Astrocyte of the spinal cord (primary cell): Measurements from ENCODE around the gene TAC4.
"Not testable (repeated sequence)": the region's sequence is repeated elsewhere in the genome, so short reads cannot be mapped to it uniquely, and the experiment has no call there.

ENCODE experiments used
- DNase-seq: peaks from one replicate; pipeline ENCODE4 v3.0.0; 2011; ENCODE audit warnings: low read depth, low spot score
- H3K4me3 ChIP-seq: 2 replicates; pipeline ENCODE4 v1.5.1; 2011; ENCODE audit warnings: low read depth, mild to moderate bottlenecking, low read length, moderate library complexity
- in situ Hi-C: cut with HindIII; loops from 2 replicates; pipeline ENCODE4 v1.10.0; 2017; ENCODE audit warnings: low sequenced_read_pairs
- TF ChIP-seq, protein P1 (sequence below): IDR thresholded peaks from 2 replicates; pipeline ENCODE4 v1.5.1; 2012; ENCODE audit warnings: low read depth, mild to moderate bottlenecking, low read length, inconsistent platforms

The TAC4 gene

DNA sequence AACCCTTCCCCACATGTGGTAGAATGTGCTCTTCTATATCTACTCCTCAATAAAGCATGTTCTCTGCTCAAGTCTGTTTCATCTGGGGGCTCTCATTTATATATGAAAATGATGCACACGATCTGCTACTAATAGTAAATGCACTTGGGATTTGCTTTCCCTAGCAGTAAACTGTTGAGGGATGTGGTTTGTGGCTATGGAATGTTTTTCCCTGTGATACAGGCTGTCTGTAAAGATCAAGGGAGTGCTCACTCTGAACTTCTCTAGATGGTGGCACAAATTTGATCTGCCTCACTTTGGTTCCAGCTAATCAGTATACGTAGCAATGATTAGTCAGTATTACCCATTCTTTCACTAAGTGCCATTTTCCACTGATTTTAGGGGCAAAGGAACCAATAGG, 18.8 kb downstream of the TAC4 start:
- H3K4me3 ChIP-seq, result no peak overlapping the region
- in situ Hi-C loops, result no loop called here
- TF ChIP-seq, protein P1, sequence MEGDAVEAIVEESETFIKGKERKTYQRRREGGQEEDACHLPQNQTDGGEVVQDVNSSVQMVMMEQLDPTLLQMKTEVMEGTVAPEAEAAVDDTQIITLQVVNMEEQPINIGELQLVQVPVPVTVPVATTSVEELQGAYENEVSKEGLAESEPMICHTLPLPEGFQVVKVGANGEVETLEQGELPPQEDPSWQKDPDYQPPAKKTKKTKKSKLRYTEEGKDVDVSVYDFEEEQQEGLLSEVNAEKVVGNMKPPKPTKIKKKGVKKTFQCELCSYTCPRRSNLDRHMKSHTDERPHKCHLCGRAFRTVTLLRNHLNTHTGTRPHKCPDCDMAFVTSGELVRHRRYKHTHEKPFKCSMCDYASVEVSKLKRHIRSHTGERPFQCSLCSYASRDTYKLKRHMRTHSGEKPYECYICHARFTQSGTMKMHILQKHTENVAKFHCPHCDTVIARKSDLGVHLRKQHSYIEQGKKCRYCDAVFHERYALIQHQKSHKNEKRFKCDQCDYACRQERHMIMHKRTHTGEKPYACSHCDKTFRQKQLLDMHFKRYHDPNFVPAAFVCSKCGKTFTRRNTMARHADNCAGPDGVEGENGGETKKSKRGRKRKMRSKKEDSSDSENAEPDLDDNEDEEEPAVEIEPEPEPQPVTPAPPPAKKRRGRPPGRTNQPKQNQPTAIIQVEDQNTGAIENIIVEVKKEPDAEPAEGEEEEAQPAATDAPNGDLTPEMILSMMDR, result no peak
- no peak for DNase-seq

DNA sequence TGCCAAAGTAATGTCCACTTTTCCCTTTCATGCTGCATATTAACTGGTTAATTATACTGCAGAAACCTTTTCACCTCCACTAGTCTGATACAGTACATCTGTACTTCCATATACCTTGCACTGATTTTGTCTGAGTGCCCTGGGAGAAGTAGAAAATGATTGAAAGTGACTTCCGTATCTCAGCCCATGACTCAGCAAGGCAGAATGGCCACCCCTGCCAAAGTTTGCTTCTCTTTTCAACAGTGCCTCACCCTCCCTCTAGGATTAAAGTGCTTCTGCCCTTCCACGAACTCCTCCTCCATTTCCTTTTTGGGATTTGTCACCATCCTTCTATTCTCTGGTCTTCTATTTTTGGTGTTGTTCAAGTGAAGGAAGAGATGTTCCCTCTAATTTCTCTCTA, 19.5 kb downstream of the TAC4 start:
- not testable (repeated sequence) for H3K4me3 ChIP-seq, DNase-seq

DNA sequence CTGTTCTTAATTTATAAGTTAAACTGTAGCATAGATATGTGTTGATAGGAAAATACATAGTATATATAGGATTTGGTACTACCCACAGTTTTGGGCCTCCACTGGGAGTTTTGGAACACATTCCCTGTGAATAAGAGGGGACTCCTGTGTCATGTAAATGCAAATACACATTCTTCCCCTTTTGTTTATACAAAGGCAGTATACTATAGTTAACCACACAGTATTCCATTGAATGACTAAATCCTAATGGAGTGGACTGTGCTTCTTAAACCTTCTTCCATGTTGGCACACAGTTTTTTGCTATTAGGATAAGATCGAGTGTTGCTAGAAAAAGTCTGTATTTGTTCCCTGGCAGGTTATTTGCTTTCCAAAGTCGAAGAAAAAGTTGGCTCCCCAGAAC, 22.2 kb downstream of the TAC4 start:
- in situ Hi-C loops, result no loop called here
- no peak for DNase-seq
- TF ChIP-seq, protein P1, result no peak
- H3K4me3 ChIP-seq, result no peak overlapping the region

More for the DNA sequence above, 19.5 kb downstream of the TAC4 start:
- in situ Hi-C loops, result not testable (repeated sequence)

DNA sequence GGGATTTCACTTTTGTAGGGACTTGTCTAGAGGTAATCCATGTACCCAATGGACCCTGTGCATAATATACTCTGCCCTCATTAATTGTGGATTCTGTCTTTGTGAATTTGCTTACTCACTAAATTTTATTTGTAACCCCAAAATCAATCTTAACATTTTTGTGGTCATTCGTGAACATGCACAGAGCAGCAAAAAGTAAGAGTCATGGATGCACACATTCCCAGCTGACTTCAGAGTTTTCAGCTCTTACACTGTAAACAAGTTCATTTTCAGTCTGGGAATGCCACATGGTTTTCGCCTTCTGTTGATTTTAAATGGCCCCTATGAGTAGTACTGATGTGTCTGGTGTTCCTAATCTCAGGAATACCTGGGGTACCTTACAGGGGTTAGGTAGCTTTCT, 24.3 kb downstream of the TAC4 start:
- TF ChIP-seq, protein P1, result no peak
- DNase-seq, result peak; percentile 30
- in situ Hi-C loops, result no loop called here
- no peak overlapping the region for H3K4me3 ChIP-seq

DNA sequence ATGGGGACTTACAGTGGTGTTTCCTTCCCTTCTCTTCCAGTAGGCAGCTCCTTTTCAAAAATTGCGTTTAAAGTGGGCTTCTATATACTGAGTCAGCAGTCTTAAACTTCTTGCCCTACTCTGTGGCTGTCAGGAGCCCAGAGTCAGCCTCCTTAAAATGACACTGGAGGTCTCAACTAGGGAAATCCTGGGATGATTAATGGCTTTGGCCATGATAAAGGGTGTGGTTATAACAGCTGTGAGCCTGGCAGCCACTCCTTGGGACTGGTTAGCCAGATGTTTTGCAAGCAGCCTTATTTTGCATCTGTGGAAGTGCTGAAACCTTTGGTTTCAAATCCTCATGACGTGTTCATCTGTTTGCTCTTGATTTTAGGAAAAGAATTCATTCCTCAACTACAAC, 25.0 kb downstream of the TAC4 start:
- in situ Hi-C loops, result no loop called here
- no peak for DNase-seq
- no peak overlapping the region for H3K4me3 ChIP-seq
- TF ChIP-seq, protein P1, result no peak

DNA sequence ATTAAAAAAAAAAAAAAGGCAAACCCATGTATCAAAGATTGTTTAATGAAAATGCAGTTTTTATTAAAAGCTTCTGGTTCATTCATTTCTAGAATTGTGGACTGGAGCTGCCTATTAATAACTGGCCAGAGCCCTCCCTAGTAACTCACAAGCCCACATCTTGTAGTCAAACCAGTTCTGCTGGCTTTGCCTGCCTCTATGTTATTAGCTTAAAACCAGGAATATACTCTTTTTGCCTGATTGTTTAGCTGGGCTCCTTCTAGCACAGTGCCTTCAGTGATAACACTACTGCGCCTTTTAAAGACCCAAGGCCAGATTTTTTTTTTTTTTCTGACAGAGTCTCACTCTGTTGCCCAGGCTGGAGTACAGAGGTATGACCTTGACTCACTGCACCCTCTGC, 26.0 kb downstream of the TAC4 start:
- in situ Hi-C loops, result no loop called here
- TF ChIP-seq, protein P1, result no peak
- DNase-seq, result no peak
- no peak overlapping the region for H3K4me3 ChIP-seq

DNA sequence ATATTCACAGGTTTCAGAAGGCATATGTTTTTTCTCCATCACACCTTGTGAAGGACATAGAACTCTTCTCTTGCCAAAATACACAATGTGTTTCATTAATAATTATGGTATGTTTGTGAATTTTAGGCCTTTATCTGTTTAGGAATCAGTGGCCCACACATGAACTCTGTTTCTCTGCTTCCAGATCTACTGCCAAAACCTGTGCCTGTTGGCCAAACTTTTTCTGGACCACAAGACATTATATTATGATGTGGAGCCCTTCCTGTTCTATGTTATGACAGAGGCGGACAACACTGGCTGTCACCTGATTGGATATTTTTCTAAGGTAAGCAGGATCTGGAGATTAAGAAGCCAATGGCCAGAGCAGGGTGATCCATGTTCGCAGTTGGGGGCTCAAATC, 26.4 kb downstream of the TAC4 start:
- TF ChIP-seq, protein P1, result no peak
- DNase-seq, result no peak
- in situ Hi-C loops, result no loop called here
- no peak overlapping the region for H3K4me3 ChIP-seq
